ENCODE results near the gene TBC1D9. TPM values are rescaled to one million over a fixed set of nuclear protein-coding genes. Genes with fewer than 3 reads are reported as not detected.
A peak's percentile ranks its signal among the peaks of the same experiment; 100 is the strongest.

The TBC1D9 gene
- total RNA-seq, 1 donor from 2014 or later, result 38.5 TPM

- DNase-seq (ENCODE audit: low spot score), result peak; percentile 15
Measured at GRCh38 chr4:140617499-140618248, 138.5 kb downstream of the TBC1D9 start.

- no peak for DNase-seq (ENCODE audit: low spot score)
Measured at GRCh38 chr4:140615451-140615850, 140.7 kb downstream of the TBC1D9 start.

GRCh38 chr4:140612357-140612756, 143.8 kb downstream of the TBC1D9 start:
- no peak for DNase-seq (ENCODE audit: low spot score)

GRCh38 chr4:140611854-140612253, 144.3 kb downstream of the TBC1D9 start:
- DNase-seq (ENCODE audit: low spot score), result no peak

- DNase-seq (ENCODE audit: low spot score), result peak; percentile 68
Measured at GRCh38 chr4:140609548-140610425, 146.4 kb downstream of the TBC1D9 start.

GRCh38 chr4:140607852-140608251, 148.3 kb downstream of the TBC1D9 start:
- DNase-seq (ENCODE audit: low spot score), result no peak

- no peak for DNase-seq (ENCODE audit: low spot score)
Measured at GRCh38 chr4:140604544-140604943, 151.6 kb downstream of the TBC1D9 start.

GRCh38 chr4:140603286-140603685, 152.9 kb downstream of the TBC1D9 start:
- DNase-seq (ENCODE audit: low spot score), result no peak

GRCh38 chr4:140602714-140603113, 153.5 kb downstream of the TBC1D9 start:
- no peak for DNase-seq (ENCODE audit: low spot score)

- no peak for DNase-seq (ENCODE audit: low spot score)
Measured at GRCh38 chr4:140600408-140600807, 155.8 kb downstream of the TBC1D9 start.

GRCh38 chr4:140595065-140595464, 161.1 kb downstream of the TBC1D9 start:
- DNase-seq (ENCODE audit: low spot score), result no peak

GRCh38 chr4:140584439-140584838, 171.7 kb downstream of the TBC1D9 start:
- DNase-seq (ENCODE audit: low spot score), result no peak

GRCh38 chr4:140581078-140581477, 175.1 kb downstream of the TBC1D9 start:
- DNase-seq (ENCODE audit: low spot score), result no peak

- no peak for DNase-seq (ENCODE audit: low spot score)
Measured at GRCh38 chr4:140579278-140579677, 176.9 kb downstream of the TBC1D9 start.

- DNase-seq (ENCODE audit: low spot score), result no peak
Measured at GRCh38 chr4:140575489-140575888, 180.7 kb downstream of the TBC1D9 start.

GRCh38 chr4:140571620-140572019, 184.6 kb downstream of the TBC1D9 start:
- no peak for DNase-seq (ENCODE audit: low spot score)

Other genes starting within 250 kb of the TBC1D9 start
- gene ELMOD2, start 232.2 kb downstream of the TBC1D9 start, total RNA-seq (ENCODE audit: insufficient read depth, low replicate concordance), result 53.4 TPM
- 1.2 TPM for gene UCP1, start 187.4 kb downstream of the TBC1D9 start, total RNA-seq (ENCODE audit: insufficient read depth, low replicate concordance)